ENCODE data around the gene MAGT1.
"Not testable (repeated sequence)": the region's sequence is repeated elsewhere in the genome, so short reads cannot be mapped to it uniquely, and the experiment has no call there.

Gene MAGT1

GRCh38 chrX:77894921-77895886 is at the start of gene MAGT1:
TSS of gene MAGT1 (minus strand) at chrX:77895435. CDS start at chrX:77895410, 25 bp downstream.
- Histone ChIP-seq H3K27me3 (ENCODE audit: insufficient read depth, low read depth, severe bottlenecking) (peaks cover 8% of the 10 kb centered on the region), H3K36me3 (no peaks in the 10 kb centered on the region; the same call in 1 of the 2 replicates), H3K9me3 (ENCODE audit: severe bottlenecking) (peaks cover 4% of the 10 kb centered on the region), H3K27ac (peak within 1 kb of the TSS; percentile 84), H3K4me3 (ENCODE audit: low read depth, low read length) (peak within 1 kb of the TSS; percentile 63)
- no peak for TF ChIP-seq CTCF (IDR thresholded peaks at IDR 0.05; ENCODE audit: low read depth, low read length)
- peak; percentile 92 for DNase-seq

GRCh38 chrX:77945031-77945430 is 49.8 kb upstream of the MAGT1 start:
- H3K27me3 ChIP-seq (ENCODE audit: insufficient read depth, low read depth, severe bottlenecking); H3K36me3 ChIP-seq; H3K4me3 ChIP-seq (ENCODE audit: low read depth, low read length); H3K27ac ChIP-seq; H3K9me3 ChIP-seq (ENCODE audit: severe bottlenecking); DNase-seq: not testable (repeated sequence)

- no peak overlapping the region for H3K27ac ChIP-seq
- DNase-seq: no peak
- no peak overlapping the region for H3K4me3 ChIP-seq (ENCODE audit: low read depth, low read length)
- peaks cover under 1% of the 10 kb centered on the region for H3K9me3 ChIP-seq (ENCODE audit: severe bottlenecking)
- TF ChIP-seq CTCF (IDR thresholded peaks at IDR 0.05; ENCODE audit: low read depth, low read length): no peak
- no peaks in the 10 kb centered on the region for H3K36me3 ChIP-seq
- H3K27me3 ChIP-seq (ENCODE audit: insufficient read depth, low read depth, severe bottlenecking): no peaks in the 10 kb centered on the region
Observed at GRCh38 chrX:77938083-77938680, 42.9 kb upstream of the MAGT1 start.

GRCh38 chrX:77937291-77937690 is 42.1 kb upstream of the MAGT1 start:
- H3K27me3 ChIP-seq (ENCODE audit: insufficient read depth, low read depth, severe bottlenecking): no peaks in the 10 kb centered on the region
- no peak for TF ChIP-seq CTCF (IDR thresholded peaks at IDR 0.05; ENCODE audit: low read depth, low read length)
- peaks cover 3% of the 10 kb centered on the region for H3K9me3 ChIP-seq (ENCODE audit: severe bottlenecking)
- DNase-seq: no peak
- no peak overlapping the region for H3K4me3 ChIP-seq (ENCODE audit: low read depth, low read length)
- no peaks in the 10 kb centered on the region for H3K36me3 ChIP-seq
- no peak overlapping the region for H3K27ac ChIP-seq

- no peak for DNase-seq
- Histone ChIP-seq H3K27me3 (ENCODE audit: insufficient read depth, low read depth, severe bottlenecking) (no peaks in the 10 kb centered on the region), H3K27ac (no peak overlapping the region), H3K36me3 (no peaks in the 10 kb centered on the region), H3K4me3 (ENCODE audit: low read depth, low read length) (no peak overlapping the region), H3K9me3 (ENCODE audit: severe bottlenecking) (peaks cover 3% of the 10 kb centered on the region)
- TF ChIP-seq CTCF (IDR thresholded peaks at IDR 0.05; ENCODE audit: low read depth, low read length): no peak
Observed at GRCh38 chrX:77936299-77936698, 41.1 kb upstream of the MAGT1 start.

GRCh38 chrX:77935886-77936285 is 40.7 kb upstream of the MAGT1 start:
- Histone ChIP-seq H3K4me3 (ENCODE audit: low read depth, low read length) (no peak overlapping the region), H3K27me3 (ENCODE audit: insufficient read depth, low read depth, severe bottlenecking) (no peaks in the 10 kb centered on the region), H3K36me3 (no peaks in the 10 kb centered on the region), H3K27ac (no peak overlapping the region), H3K9me3 (ENCODE audit: severe bottlenecking) (peaks cover 3% of the 10 kb centered on the region)
- TF ChIP-seq CTCF (IDR thresholded peaks at IDR 0.05; ENCODE audit: low read depth, low read length): no peak
- no peak for DNase-seq

Data from WERI-Rb-1 (cell line).